HS-27A (cell line): Measurements from ENCODE around the gene LGALS4.
"Not testable (repeated sequence)": the region's sequence is repeated elsewhere in the genome, so short reads cannot be mapped to it uniquely, and the experiment has no call there.

Experiments used
- DNase-seq: peaks from one replicate; pipeline ENCODE4 v3.0.0-alpha.2; 2012; ENCODE audit warnings: low read depth, missing footprints

LGALS4 gene

GRCh38 chr19:38770228-38770948 is 42.4 kb downstream of the LGALS4 start:
- DNase-seq: not testable (repeated sequence)

DNA sequence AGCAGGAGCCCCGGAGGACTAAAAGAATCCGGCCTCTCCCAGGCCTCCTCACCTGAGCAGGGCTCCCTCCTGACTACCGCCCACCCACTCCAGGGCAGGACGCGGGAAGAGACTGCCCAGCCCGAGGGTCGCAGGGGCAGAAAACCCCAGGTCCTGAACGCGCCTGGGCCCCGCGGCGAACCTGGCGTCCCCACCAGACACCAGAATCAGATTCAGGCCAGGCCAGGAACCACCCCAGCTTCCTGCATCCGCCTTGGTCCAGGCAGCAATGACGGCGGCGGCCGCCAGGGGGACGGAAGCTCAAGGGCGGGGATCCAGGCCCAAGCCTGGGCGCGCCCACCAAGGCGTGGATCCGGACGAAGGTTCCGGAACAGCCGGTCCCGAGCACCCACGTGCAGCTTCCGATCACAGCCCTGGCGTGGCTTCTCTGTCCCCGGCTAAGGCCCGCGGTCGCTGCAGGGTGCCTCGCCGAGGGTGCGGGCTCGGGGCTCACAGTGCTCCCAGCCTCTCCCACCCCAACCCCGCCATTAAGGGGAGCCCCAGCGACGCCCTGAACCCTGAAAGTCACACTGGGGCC is 43.0 kb downstream of the LGALS4 start:
- no peak for DNase-seq

- no peak for DNase-seq
These were observed 46.3 kb downstream of the LGALS4 start for GRCh38 chr19:38766276-38767047.

DNA sequence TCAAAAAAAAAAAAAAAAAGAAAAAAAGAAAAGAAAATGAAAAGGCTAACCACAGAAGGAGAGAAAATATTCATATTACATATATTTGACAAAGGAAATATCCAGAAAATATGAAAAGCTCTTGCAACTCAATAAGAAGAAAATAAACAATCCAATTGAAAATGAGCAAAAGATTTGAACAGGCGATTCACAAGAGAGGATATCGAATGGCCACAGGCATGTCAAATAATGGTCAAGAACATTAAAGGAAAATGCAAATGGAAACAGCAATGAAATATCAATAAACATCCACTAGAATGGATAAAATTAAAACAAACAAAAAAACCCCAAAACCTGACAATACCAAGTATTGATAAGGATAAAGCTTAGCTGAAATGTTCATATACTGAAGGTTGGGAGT is 47.5 kb downstream of the LGALS4 start:
- no peak for DNase-seq

DNA sequence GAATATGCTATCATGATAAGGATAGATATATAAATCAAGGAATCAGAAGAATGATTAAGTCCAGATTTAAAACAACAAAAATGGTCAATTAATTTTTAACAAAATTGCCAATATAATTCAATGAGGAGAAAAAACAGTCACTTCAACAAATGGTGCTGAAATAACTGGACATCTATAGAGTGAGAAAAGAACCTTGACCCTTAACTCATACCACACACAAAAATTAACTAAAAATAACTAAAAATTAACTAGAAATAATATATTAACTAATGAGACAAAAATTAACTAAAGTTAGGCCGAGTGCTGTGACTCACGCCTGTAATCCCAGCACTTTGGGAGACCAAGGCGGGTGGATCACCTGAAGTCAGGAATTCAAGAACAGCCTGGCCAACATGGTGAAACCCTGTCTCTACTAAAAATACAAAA is 48.9 kb downstream of the LGALS4 start:
- DNase-seq: no peak

- not testable (repeated sequence) for DNase-seq
These were observed 50.8 kb downstream of the LGALS4 start for GRCh38 chr19:38761884-38762389.

DNA sequence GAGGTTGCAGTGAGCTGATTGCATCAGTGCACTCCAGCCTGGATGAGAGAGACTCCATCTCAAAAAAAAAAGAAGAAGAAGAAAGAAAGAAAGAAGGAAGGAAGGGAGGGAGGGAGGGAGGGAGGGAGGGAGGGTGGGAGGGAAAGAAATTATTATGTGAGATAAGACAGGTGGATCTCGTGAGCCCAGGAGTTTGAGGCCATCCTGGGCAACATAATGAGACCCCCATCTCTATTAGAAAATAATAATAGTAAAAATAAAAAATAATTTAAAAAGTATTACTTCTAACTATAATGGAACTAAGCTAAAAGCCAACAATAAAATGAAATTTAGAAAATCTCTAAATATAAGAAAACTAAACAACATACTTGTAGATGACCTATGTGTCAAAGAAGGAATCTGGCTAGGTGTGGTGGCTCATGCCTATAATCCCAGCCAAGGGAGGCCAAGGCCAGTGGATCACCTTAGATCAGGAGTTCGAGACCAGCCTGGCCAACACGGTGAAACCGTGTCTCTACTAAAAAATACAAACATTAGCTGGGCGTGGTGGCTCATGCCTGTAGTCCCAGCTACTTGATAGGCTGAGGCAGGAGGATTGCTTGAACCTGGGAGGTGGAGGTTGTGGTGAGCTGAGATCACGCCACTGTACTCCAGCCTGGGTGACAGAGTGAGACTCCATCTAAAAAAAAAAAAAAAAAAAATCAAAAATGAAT is 51.8 kb downstream of the LGALS4 start:
- DNase-seq: not testable (repeated sequence)

DNA sequence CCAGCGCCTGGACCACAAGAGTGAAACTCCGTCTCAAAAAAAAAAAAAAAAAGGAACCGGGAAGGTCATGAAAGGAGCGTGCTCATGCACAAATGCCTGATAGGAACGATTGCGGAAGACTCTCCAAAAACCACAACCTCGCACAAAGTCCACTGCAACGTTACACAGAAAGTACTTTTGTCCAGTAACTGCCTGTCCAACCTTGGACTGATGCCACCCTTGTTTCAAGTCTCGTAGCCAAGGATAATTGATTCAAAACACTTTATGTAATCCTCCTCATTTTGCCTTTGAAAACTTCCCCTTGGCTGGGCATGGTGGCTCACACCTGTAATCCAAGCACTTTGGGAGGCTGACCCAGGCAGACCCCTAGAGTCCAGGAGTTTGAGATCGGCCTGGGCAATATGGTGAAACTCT is 53.1 kb downstream of the LGALS4 start:
- no peak for DNase-seq

DNA sequence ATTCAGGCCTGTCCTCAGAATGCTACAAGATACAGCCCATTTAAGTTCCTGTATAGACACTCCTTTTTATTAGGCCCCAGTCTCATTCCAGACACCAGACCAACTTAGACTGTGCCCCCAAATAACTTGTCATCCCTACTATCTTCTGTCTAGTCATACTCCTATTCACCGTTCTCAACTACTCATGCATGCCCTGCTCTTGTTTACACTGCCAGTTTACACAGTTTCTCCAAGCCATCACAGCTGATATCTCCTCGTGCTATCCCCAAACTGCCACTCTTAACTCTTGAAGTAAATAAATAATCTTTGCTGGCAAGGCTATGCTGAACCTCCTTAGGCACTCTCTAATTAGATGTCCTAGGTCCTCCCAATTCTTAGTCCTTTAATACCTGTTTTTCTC is 58.5 kb downstream of the LGALS4 start:
- DNase-seq: not testable (repeated sequence)

DNA sequence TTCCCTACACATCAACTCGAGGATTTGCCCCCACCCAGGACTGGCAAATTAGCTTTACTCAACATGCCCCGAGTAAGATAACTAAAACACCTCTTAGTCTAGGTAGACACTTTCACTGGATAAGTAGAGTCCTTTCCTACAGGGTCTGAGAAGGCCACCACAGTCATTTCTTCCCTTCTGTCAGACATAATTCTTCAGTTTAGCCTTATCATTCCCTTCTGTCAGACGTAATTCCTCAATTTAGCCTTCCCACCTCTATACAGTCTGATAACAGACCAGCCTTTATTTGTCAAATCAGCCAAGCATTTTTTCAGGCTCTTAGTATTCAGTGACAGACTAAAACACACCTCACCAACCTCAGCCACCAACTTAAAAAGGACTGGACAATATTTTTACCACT is 59.0 kb downstream of the LGALS4 start:
- not testable (repeated sequence) for DNase-seq
